Lung (tissue), 12 donors: ENCODE measurements around the gene FGD1. TPM values are rescaled to one million over a fixed set of nuclear protein-coding genes. Genes with fewer than 3 reads are reported as not detected.
A peak's percentile ranks its signal among the peaks of the same experiment; 100 is the strongest.

Experiments
- ATAC-seq: fragments of 200-7000 bp; cut with Tn5 transposase; one replicate; pipeline ENCODE4 v1.9.1; 2020; ENCODE audit warnings: moderate number of reproducible peaks; ENCODE audit not compliant: insufficient read depth, low FRiP score
- DNase-seq, 3 donors: peaks; one replicate each; pipeline ENCODE4 v3.0.0-alpha.2; 2013 to 2017
- H3K27ac ChIP-seq, 2 donors: one replicate each; pipeline ENCODE4 v1.5.1; 2013; ENCODE audit warnings: mild to moderate bottlenecking in 2 of 2, moderate library complexity in 2 of 2, control low read depth in 1 of 2, inconsistent platforms in 1 of 2, low read depth in 1 of 2, low read length in 1 of 2
- H3K27me3 ChIP-seq, 3 donors: one replicate each; pipeline ENCODE4 v1.5.1; 2013; ENCODE audit warnings: low read length in 2 of 3; ENCODE audit not compliant: control insufficient read depth in 3 of 3, insufficient read depth in 3 of 3
- H3K36me3 ChIP-seq, 4 donors: one replicate each; pipeline ENCODE4 v1.5.1; 2013; ENCODE audit warnings: low read length in 4 of 4, mild to moderate bottlenecking in 1 of 4, moderate library complexity in 1 of 4; ENCODE audit not compliant: control insufficient read depth in 4 of 4, insufficient read depth in 4 of 4
- H3K4me1 ChIP-seq, 5 donors: one replicate each; pipeline ENCODE4 v1.5.1; 2013; ENCODE audit warnings: low read length in 5 of 5, mild to moderate bottlenecking in 2 of 5, moderate library complexity in 1 of 5; ENCODE audit not compliant: control insufficient read depth in 5 of 5, insufficient read depth in 5 of 5
- H3K4me3 ChIP-seq: one replicate; pipeline ENCODE4 v1.5.1; 2013; ENCODE audit warnings: mild to moderate bottlenecking, control low read depth, moderate library complexity
- H3K9ac ChIP-seq, 2 donors: one replicate each; pipeline ENCODE4 v1.5.1; 2013; ENCODE audit warnings: low read length in 2 of 2, control low read depth in 1 of 2; ENCODE audit not compliant: insufficient read depth in 1 of 2
- H3K9me3 ChIP-seq, 4 donors: one replicate each; pipeline ENCODE4 v1.5.1; 2013; ENCODE audit warnings: low read length in 3 of 4, mild to moderate bottlenecking in 1 of 4, moderate library complexity in 1 of 4; ENCODE audit not compliant: control insufficient read depth in 4 of 4, insufficient read depth in 3 of 4
- CTCF ChIP-seq: IDR thresholded peaks from 2 replicates; pipeline ENCODE4 v1.5.1; 2012; ENCODE audit warnings: mild to moderate bottlenecking; ENCODE audit errors: control extremely low read depth, extremely low read depth
- WGBS, 2 donors: extraction: QIAGEN DNeasy Blood & Tissue Kit; methylation state at CpG; one replicate each; pipeline ENCODE4 v1.1.7; 2013; 5-methylcytosine and 5-hydroxymethylcytosine counted together
- polyA plus RNA-seq, 2 donors: library from polyadenylated mRNA; stranded (reverse); fragments of 200-250 nt; gene quantifications; one replicate each; pipeline ENCODE4 v1.2.1, GENCODE V29; 2013
- total RNA-seq, 2 donors: library from RNA; depleted of rRNA in 1 of 2; stranded (reverse); fragments of >200 nt in 1 of 2; gene quantifications; one replicate each; pipeline ENCODE4 v1.2.1, GENCODE V29; 2014 to 2021
- donor health status: control.
- donor health status: control.
- donor health status: Bipolar disorder and iron deficiency.
- donor health status: healthy.
- donor health status: DM: yes; HTN: yes; CAD: no.

Gene FGD1
- total and polyA plus RNA-seq, 4 donors: 1.3 to 6.4 (median 2.5) TPM

- no peak for DNase-seq
These were observed 51.3 kb downstream of the FGD1 start for GRCh38 chrX:54444752-54445151.

GRCh38 chrX:54442790-54443189, 53.2 kb downstream of the FGD1 start:
- ATAC-seq (no peak), DNase-seq (no peak)
- H3K9ac ChIP-seq: no peak overlapping the region
- H3K27me3 ChIP-seq: no peaks in the 10 kb centered on the region
- H3K4me1 ChIP-seq: peaks cover 0 to 11% (median 4%) of the 10 kb centered on the region in 5 donors
- TF ChIP-seq CTCF: no peak
- no peak overlapping the region for H3K4me3 ChIP-seq
- H3K9me3 ChIP-seq: no peaks in the 10 kb centered on the region
- peaks cover 0 to 8% (median 4%) of the 10 kb centered on the region in 4 donors for H3K36me3 ChIP-seq
- no peak overlapping the region for H3K27ac ChIP-seq

More at GRCh38 chrX:54444752-54445151, 51.3 kb downstream of the FGD1 start:
- ATAC-seq: no peak
- Histone ChIP-seq H3K36me3 (peaks cover 0 to 8% (median 4%) of the 10 kb centered on the region in 4 donors), H3K9me3 (no peaks in the 10 kb centered on the region), H3K27ac (no peak overlapping the region), H3K4me1 (peaks cover 0 to 11% (median 4%) of the 10 kb centered on the region in 5 donors), H3K9ac (no peak overlapping the region), H3K27me3 (no peaks in the 10 kb centered on the region), H3K4me3 (no peak overlapping the region)
- 84 to 97% methylated on average over 6 of the region's 6 CpGs for WGBS, 2 donors
- no peak for TF ChIP-seq CTCF

GRCh38 chrX:54439960-54440871, 55.8 kb downstream of the FGD1 start, which contains the start of gene TSR2:
Gene TSR2, plus strand, starts transcription at chrX:54440404. Its CDS starts 18 bp downstream, at chrX:54440422.
- ATAC-seq: peak; percentile 92
- H3K36me3 ChIP-seq: peaks cover 0 to 5% (median 1%) of the 10 kb centered on the region in 4 donors
- 2 to 36% methylated on average over 31 to 40 of the region's 40 CpGs for WGBS, 2 donors
- H3K27ac ChIP-seq: peak within 1 kb of the TSS; percentile 6 to 53
- H3K4me1 ChIP-seq: peaks cover 0 to 11% (median 4%) of the 10 kb centered on the region in 5 donors
- peak; percentile 6 for TF ChIP-seq CTCF
- H3K4me3 ChIP-seq: peak within 1 kb of the TSS; percentile 80
- peak within 1 kb of the TSS; percentile 63 to 80 for H3K9ac ChIP-seq
- H3K9me3 ChIP-seq: no peaks in the 10 kb centered on the region
- H3K27me3 ChIP-seq: no peaks in the 10 kb centered on the region
- peak; percentile 86 to 93 (median 90) for DNase-seq
